HG02571 (cell line): ENCODE results near the gene CLIC3.
"Not testable (repeated sequence)": the region's sequence is repeated elsewhere in the genome, so short reads cannot be mapped to it uniquely, and the experiment has no call there.

Source experiments
- ATAC-seq: cut with Tn5 transposase; IDR thresholded peaks from one replicate; pipeline ENCODE4 v1.9.1; 2021; ENCODE audit warnings: mild to moderate bottlenecking, moderate library complexity; ENCODE audit not compliant: unreplicated experiment

CLIC3 gene

GRCh38 chr9:137006116-137007003 is 10.0 kb upstream of the CLIC3 start:
- ATAC-seq: no peak

DNA sequence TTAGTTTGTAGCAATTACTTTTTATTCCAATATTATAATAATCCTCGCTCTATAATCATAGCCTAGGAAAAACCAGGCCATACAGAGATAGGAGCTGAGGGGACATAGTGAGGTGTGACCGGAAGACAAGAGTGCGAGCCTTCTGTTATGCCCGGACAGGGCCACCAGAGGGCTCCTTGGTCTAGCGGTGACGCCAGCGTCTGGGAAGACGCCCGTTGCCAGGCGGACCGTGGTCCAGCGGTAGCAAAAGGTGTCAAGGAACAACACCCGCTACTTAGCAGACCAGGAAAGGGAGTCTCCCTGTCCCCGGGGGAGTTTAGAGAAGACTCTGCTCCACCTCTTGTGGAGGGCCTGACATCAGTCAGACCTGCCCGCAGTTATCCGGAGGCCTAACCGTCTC is 7.9 kb upstream of the CLIC3 start:
- not testable (repeated sequence) for ATAC-seq

GRCh38 chr9:137002646-137003041 is 6.3 kb upstream of the CLIC3 start:
- ATAC-seq: no peak

GRCh38 chr9:137001857-137002645 is 5.7 kb upstream of the CLIC3 start:
- ATAC-seq: no peak

GRCh38 chr9:137000177-137000930 is 4.0 kb upstream of the CLIC3 start:
- ATAC-seq: peak; percentile 59

- no peak for ATAC-seq
Measured at GRCh38 chr9:136997830-136998234, 1.5 kb upstream of the CLIC3 start.

GRCh38 chr9:136997371-136997770 is 1.0 kb upstream of the CLIC3 start:
- no peak for ATAC-seq

DNA sequence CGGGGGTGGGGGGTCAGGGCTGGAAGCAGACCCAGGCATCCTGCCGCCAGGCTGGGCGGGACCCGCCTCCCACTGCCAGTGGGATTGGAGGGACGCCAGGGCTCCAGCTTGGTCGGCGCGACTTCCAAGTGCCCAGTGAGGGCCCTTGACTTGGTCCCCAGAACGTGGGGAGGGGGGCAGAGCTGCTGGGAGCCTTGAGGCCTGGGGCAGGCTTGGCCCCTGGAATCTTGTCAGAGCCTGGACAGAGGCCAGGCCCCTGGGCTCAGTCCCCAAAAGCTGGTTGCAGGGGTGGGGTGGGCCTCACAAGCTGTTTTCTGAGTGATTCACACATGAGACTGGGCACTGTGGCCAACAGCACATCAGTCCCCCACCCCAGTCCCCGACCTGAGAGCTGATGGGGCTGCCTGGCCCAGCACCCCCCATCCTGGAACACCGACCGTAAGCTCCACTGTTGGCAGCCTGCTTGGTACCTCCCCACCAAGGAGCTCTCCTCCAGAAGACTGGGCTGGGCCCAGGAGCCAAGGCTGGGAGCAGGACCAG is 526 bp downstream of the CLIC3 start:
- no peak for ATAC-seq

- ATAC-seq: no peak
Measured at GRCh38 chr9:136995362-136995761, 1.0 kb downstream of the CLIC3 start.

DNA sequence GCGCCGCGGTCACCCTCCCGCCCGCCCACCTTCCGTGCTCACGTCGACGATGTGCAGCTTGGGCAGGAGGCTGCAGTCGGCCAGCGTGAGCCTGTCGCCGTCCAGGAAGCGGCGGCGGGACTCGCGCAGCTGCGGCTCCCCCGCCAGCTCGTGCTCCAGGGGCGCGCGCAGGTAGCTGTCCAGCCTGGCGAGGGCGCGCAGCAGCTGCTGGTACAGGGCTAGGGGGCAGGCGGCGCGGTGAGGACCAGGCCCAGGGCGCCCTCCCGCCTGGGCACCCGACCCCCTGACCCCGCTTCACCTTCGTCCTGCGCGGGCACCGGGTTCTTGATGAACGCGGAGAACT is 1.5 kb downstream of the CLIC3 start:
- no peak for ATAC-seq

- ATAC-seq: no peak
Measured at GRCh38 chr9:136994180-136994887, 2.0 kb downstream of the CLIC3 start.

DNA sequence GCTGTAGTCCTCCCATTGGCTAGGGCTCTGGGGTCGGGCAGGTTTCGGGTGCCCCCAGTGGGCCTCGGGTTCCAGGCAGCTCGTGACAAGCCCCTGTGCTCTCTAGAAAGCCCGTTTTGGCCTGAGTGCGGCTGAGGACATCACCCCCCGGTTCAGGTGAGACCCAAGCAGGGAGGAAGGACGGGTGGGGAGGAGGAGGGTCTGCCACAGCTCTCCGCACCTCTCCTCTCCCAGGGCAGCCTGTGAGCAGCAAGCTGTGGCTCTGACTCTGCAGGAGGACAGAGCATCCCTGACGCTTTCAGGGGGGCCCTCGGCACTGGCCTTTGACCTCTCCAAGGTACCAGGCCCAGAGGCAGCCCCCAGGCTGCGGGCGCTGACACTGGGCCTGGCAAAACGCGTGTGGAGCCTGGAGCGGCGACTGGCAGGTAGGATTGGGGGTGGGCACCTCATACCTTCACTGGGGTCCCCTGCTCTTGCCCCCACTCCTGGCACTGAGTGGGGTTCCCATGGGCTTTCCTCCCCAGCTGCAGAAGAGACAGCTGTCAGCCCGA is 3.5 kb downstream of the CLIC3 start:
- ATAC-seq: no peak

- ATAC-seq: peak; percentile 65
Measured at GRCh38 chr9:136991993-136992818, 4.2 kb downstream of the CLIC3 start, which contains the start of gene PAXX. PAXX (plus strand) TSS chr9:136992422; CDS start chr9:136992444, 22 bp downstream.

- ATAC-seq: no peak
Measured at GRCh38 chr9:136990242-136990911, 6.0 kb downstream of the CLIC3 start.

DNA sequence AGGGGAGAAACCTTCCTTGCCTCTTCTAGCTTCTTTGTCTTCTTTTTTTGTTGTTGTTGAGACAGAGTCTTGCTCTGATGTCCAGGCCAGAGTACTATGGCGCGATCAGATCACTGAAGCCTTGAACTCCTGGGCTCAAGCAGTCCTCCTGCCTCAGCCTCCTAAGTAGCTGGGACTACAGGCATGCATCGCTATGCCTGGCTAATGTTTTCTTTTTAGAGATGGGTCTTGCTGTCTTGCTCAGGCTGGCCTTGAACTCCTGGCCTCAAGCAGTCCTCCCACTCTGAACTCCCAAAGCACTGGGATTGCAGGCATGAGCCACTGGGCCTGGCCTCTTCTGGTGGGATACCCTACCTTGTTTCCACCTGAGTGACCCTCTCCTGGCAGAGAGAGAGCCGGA is 7.5 kb downstream of the CLIC3 start:
- no peak for ATAC-seq

- no peak for ATAC-seq
Measured at GRCh38 chr9:136985853-136986252, 10.5 kb downstream of the CLIC3 start.

- no peak for ATAC-seq
Measured at GRCh38 chr9:136985027-136985602, 11.3 kb downstream of the CLIC3 start.

- no peak for ATAC-seq
Measured at GRCh38 chr9:136984464-136985026, 11.8 kb downstream of the CLIC3 start.
